Kidney capillary endothelial cell (primary cell): ENCODE data around the gene MYBBP1A.
"Not testable (repeated sequence)": the region's sequence is repeated elsewhere in the genome, so short reads cannot be mapped to it uniquely, and the experiment has no call there.

Experiments used
- DNase-seq: peaks from one replicate; pipeline ENCODE4 v3.0.0-alpha.2; 2018; ENCODE audit warnings: low spot score

The MYBBP1A gene

GRCh38 chr17:4590042-4590441 lies 34.9 kb upstream of the MYBBP1A start:
- not testable (repeated sequence) for DNase-seq

GRCh38 chr17:4588898-4589625 lies 33.9 kb upstream of the MYBBP1A start:
- no peak for DNase-seq

GRCh38 chr17:4588391-4588790 lies 33.2 kb upstream of the MYBBP1A start:
- DNase-seq: no peak

- DNase-seq: no peak
These were observed 32.6 kb upstream of the MYBBP1A start for GRCh38 chr17:4587803-4588202.

GRCh38 chr17:4587195-4587594 lies 32.0 kb upstream of the MYBBP1A start:
- DNase-seq: no peak

- DNase-seq: no peak
These were observed 30.9 kb upstream of the MYBBP1A start for GRCh38 chr17:4586043-4586442.

GRCh38 chr17:4585638-4585994 lies 30.4 kb upstream of the MYBBP1A start:
- DNase-seq: no peak

- DNase-seq: no peak
These were observed 29.9 kb upstream of the MYBBP1A start for GRCh38 chr17:4584917-4585637.

GRCh38 chr17:4584101-4584916 lies 29.1 kb upstream of the MYBBP1A start, which contains the start of gene SMTNL2:
Gene SMTNL2 (plus strand): TSS chr17:4584529. CDS start chr17:4584606, 77 bp downstream.
- no peak for DNase-seq

GRCh38 chr17:4583782-4584100 lies 28.6 kb upstream of the MYBBP1A start:
- DNase-seq: no peak

GRCh38 chr17:4583206-4583605 lies 28.0 kb upstream of the MYBBP1A start:
- no peak for DNase-seq

- no peak for DNase-seq
These were observed 27.5 kb upstream of the MYBBP1A start for GRCh38 chr17:4582691-4583090.

- DNase-seq: no peak
These were observed 26.9 kb upstream of the MYBBP1A start for GRCh38 chr17:4582101-4582501.

GRCh38 chr17:4580291-4580690 lies 25.1 kb upstream of the MYBBP1A start:
- no peak for DNase-seq

- no peak for DNase-seq
These were observed 24.5 kb upstream of the MYBBP1A start for GRCh38 chr17:4579678-4580077.

GRCh38 chr17:4578349-4578748 lies 23.2 kb upstream of the MYBBP1A start:
- DNase-seq: not testable (repeated sequence)

GRCh38 chr17:4577386-4577993 lies 22.3 kb upstream of the MYBBP1A start:
- no peak for DNase-seq

- DNase-seq: no peak
These were observed 21.6 kb upstream of the MYBBP1A start for GRCh38 chr17:4576729-4577322.

GRCh38 chr17:4576161-4576558 lies 21.0 kb upstream of the MYBBP1A start:
- DNase-seq: no peak

GRCh38 chr17:4574448-4575045 lies 19.4 kb upstream of the MYBBP1A start:
- no peak for DNase-seq

GRCh38 chr17:4573669-4574068 lies 18.5 kb upstream of the MYBBP1A start:
- no peak for DNase-seq

GRCh38 chr17:4573115-4573514 lies 17.9 kb upstream of the MYBBP1A start:
- DNase-seq: no peak
